ENCODE data around the gene EGR2. TPM values are rescaled to one million over a fixed set of nuclear protein-coding genes. Genes with fewer than 3 reads are reported as not detected.

EGR2 gene
- total and polyA plus RNA-seq, 10 of the 15 experiments (the other 5 are each of a cell fraction or from before 2014, with no cell fraction given), result 8.3 to 56.5 (median 16.2) TPM

DNA sequence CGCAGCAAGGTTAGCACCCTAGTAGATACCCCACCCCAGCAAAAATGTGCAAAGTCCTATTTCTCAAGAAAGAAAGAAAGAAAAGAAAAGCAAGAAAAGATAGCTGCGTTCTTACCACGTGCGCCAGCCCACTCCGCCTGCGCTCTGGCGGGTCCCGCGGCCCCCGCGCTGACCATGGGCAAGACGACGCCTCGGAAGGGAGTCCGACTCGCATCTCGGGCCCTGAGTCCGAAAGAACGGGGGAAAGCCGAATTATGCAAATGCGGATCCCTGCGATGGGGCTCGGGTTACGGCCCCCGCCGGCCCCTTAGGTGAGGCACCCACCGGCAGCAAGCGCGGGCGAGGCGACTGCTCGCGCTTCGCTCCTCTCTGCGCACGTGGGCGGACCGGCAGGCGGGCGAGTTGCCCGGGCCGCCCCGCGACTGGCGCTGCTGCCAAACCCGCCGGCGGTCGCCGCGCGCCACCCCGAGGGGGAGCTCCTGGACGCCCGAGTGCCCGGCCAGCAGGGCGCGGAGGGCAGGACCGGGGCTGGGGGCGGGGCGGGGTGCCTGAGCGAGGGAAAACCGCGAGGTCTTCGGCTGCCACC is 2.4 kb upstream of the EGR2 start:
- FAIRE-seq (no peak), ATAC-seq (no peak), DNase-seq (ENCODE audit: low read depth, low spot score) (no peak)
- POLR2A ChIA-PET, result interaction anchor here (0.6 to 6.5 kb wide), 7 partner anchors 13 to 266 kb away, joined by 3 to 46 read pairs (median 4); partner anchors contain the start of gene ADO
- Histone ChIP-seq H3K4me3 (peak overlapping the region; percentile 72; the same call in 1 of the 2 replicates), H2AFZ (ENCODE audit: control insufficient read depth, low read depth, low read length) (peak overlapping the region; percentile 37), H3K27ac (ENCODE audit: control insufficient read depth, insufficient read depth) (no peak overlapping the region), H3K36me3 (ENCODE audit: control insufficient read depth in 2 of 2, insufficient read depth in 2 of 2, low read length in 1 of 2) (no peaks in the 10 kb centered on the region), H3K79me2 (ENCODE audit: control insufficient read depth, insufficient read depth, low read length) (peaks cover 19% of the 10 kb centered on the region), H4K20me1 (ENCODE audit: control insufficient read depth, insufficient read depth) (no peaks in the 10 kb centered on the region), H3K4me2 (ENCODE audit: control insufficient read depth, insufficient read depth) (peak overlapping the region; percentile 100), H3K4me1 (ENCODE audit: control insufficient read depth, insufficient read depth, low read length) (peaks cover 15% of the 10 kb centered on the region), H3K27me3 (replicated peaks in 1 of 2; ENCODE audit: control insufficient read depth in 2 of 2, insufficient read depth in 2 of 2, low read length in 1 of 2) (peaks cover 1 to 8% of the 10 kb centered on the region in 2 experiments; a peak in 3 of 4 replicates), H3K9ac (ENCODE audit: control insufficient read depth, insufficient read depth, low read length) (no peak overlapping the region; the same call in 1 of the 2 replicates), H3K9me3 (replicated peaks; ENCODE audit: control insufficient read depth, insufficient read depth, low read length) (no peaks in the 10 kb centered on the region; the same call in 2 of the 3 replicates)
- RAD21 ChIA-PET (ENCODE audit: unreplicated experiment), result interaction anchor here (0.7 to 6.5 kb wide), 49 partner anchors 12 to 902 kb away, joined by 3 to 132 read pairs (median 5); partner anchors contain the start of gene ADO
- WGBS (ENCODE audit: insufficient coverage, insufficient replicate concordance, low lambda C conversion rate, missing lambda C conversion rate), result 10% methylated on average over 43 of the region's 65 CpGs
- SMC1A ChIA-PET (ENCODE audit: uncharacterized antibody, unreplicated experiment), result interaction anchor here (0.7 to 7.9 kb wide), 28 partner anchors 9 to 339 kb away, joined by 3 to 131 read pairs (median 6); partner anchors contain the start of gene ADO
- CTCF ChIA-PET, result interaction anchor here (0.7 to 7.5 kb wide), 38 partner anchors 12 to 902 kb away, joined by 3 to 123 read pairs (median 5); no protein-coding TSS in a partner anchor
- in situ Hi-C loops (cut with MboI) (no loop called here), intact Hi-C loops (cut with micrococcal nuclease; ENCODE audit: unreplicated experiment) (loop anchor here (1.0 to 5.0 kb wide), 5 partner anchors 137 to 381 kb away; no protein-coding TSS in a partner anchor)
- BruUV-seq (replicated peaks), result no TSS peak
- TF ChIP-seq TCF7 (IDR thresholded peaks at IDR 0.05; ENCODE audit: borderline replicate concordance) (no peak), ATF7 (IDR thresholded peaks at IDR 0.05; ENCODE audit: low read depth) (no peak), BRCA1 (IDR thresholded peaks at IDR 0.05; ENCODE audit: low read depth, low read length) (no peak), LARP7 (IDR thresholded peaks at IDR 0.05) (peak; percentile 51), E2F4 (IDR thresholded peaks at IDR 0.05; ENCODE audit: low read depth, low read length) (no peak), TCF3 (IDR thresholded peaks at IDR 0.05; ENCODE audit: borderline replicate concordance, insufficient read depth, low read depth, low read length) (no peak), POU2F2 (IDR thresholded peaks at IDR 0.05; ENCODE audit: borderline replicate concordance, low read depth, low read length) (peak; percentile 94; the same call in 2 of the 3 replicates), MXI1 (IDR thresholded peaks at IDR 0.05; ENCODE audit: low read depth, low read length) (0 out of 2 replicates have a peak, but pooled peaks have one; percentile 7), PAX5 (IDR thresholded peaks at IDR 0.05; ENCODE audit: borderline replicate concordance, low read depth, low read length) (no peak)
- TF ChIP-seq, protein P1, sequence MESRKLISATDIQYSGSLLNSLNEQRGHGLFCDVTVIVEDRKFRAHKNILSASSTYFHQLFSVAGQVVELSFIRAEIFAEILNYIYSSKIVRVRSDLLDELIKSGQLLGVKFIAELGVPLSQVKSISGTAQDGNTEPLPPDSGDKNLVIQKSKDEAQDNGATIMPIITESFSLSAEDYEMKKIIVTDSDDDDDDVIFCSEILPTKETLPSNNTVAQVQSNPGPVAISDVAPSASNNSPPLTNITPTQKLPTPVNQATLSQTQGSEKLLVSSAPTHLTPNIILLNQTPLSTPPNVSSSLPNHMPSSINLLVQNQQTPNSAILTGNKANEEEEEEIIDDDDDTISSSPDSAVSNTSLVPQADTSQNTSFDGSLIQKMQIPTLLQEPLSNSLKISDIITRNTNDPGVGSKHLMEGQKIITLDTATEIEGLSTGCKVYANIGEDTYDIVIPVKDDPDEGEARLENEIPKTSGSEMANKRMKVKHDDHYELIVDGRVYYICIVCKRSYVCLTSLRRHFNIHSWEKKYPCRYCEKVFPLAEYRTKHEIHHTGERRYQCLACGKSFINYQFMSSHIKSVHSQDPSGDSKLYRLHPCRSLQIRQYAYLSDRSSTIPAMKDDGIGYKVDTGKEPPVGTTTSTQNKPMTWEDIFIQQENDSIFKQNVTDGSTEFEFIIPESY (IDR thresholded peaks at IDR 0.05), result no peak; the same call in 1 of the 2 replicates
- TF ChIP-seq, protein P2, sequence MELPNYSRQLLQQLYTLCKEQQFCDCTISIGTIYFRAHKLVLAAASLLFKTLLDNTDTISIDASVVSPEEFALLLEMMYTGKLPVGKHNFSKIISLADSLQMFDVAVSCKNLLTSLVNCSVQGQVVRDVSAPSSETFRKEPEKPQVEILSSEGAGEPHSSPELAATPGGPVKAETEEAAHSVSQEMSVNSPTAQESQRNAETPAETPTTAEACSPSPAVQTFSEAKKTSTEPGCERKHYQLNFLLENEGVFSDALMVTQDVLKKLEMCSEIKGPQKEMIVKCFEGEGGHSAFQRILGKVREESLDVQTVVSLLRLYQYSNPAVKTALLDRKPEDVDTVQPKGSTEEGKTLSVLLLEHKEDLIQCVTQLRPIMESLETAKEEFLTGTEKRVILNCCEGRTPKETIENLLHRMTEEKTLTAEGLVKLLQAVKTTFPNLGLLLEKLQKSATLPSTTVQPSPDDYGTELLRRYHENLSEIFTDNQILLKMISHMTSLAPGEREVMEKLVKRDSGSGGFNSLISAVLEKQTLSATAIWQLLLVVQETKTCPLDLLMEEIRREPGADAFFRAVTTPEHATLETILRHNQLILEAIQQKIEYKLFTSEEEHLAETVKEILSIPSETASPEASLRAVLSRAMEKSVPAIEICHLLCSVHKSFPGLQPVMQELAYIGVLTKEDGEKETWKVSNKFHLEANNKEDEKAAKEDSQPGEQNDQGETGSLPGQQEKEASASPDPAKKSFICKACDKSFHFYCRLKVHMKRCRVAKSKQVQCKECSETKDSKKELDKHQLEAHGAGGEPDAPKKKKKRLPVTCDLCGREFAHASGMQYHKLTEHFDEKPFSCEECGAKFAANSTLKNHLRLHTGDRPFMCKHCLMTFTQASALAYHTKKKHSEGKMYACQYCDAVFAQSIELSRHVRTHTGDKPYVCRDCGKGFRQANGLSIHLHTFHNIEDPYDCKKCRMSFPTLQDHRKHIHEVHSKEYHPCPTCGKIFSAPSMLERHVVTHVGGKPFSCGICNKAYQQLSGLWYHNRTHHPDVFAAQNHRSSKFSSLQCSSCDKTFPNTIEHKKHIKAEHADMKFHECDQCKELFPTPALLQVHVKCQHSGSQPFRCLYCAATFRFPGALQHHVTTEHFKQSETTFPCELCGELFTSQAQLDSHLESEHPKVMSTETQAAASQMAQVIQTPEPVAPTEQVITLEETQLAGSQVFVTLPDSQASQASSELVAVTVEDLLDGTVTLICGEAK (IDR thresholded peaks at IDR 0.05; ENCODE audit: borderline replicate concordance), result no peak

Measured in GM12878 (cell line).